GM12878 (cell line): Measurements from ENCODE around the gene FBXO17. TPM values are rescaled to one million over a fixed set of nuclear protein-coding genes. Genes with fewer than 3 reads are reported as not detected.

ENCODE experiments used
- ATAC-seq: fragments of 200-7000 bp; cut with Tn5 transposase; 3 replicates; pipeline ENCODE4 v1.9.1; 2020; ENCODE audit warnings: mild to moderate bottlenecking, moderate library complexity
- BruUV-seq: library from RNA; stranded (reverse); fragments of 400-500 nt; replicated peaks from 2 replicates; lab custom pipeline; 2021; lab: Mats Ljungman, UMichigan
- CTCF ChIA-PET: fragments of 300-600 bp; sonication (Branson Sonifier 250); formaldehyde crosslinking; extraction: SDS; loops from one replicate; lab custom pipeline; 2021; ENCODE audit warnings: inconsistent platforms; lab: Yijun Ruan, JAX
- POLR2A ChIA-PET: fragments of 350-600 bp; formaldehyde crosslinking; extraction: SDS; loops from one replicate; lab custom pipeline; 2021; ENCODE audit warnings: inconsistent platforms; lab: Charles Lee
- RAD21 ChIA-PET: fragments of 300-600 bp; sonication (Branson Sonifier 250); formaldehyde crosslinking; loops from one replicate; lab custom pipeline; 2023; ENCODE audit warnings: antibody characterized with exemption; ENCODE audit not compliant: unreplicated experiment; lab: Charles Lee
- SMC1A ChIA-PET: fragments of 300-600 bp; sonication (Branson Sonifier 250); formaldehyde crosslinking; loops from one replicate; lab custom pipeline; 2023; ENCODE audit not compliant: unreplicated experiment, uncharacterized antibody; lab: Charles Lee
- DNase-seq: peaks from one replicate; pipeline ENCODE4 v3.0.0-alpha.2; 2011; ENCODE audit warnings: low read depth, low spot score
- FAIRE-seq: peaks from 3 replicates; lab custom pipeline; 2011; peaks lifted over from hg19 to GRCh38; lab: Jason Lieb, UNC
- H2AFZ ChIP-seq: 2 replicates; pipeline ENCODE4 v1.6.0; 2011; ENCODE audit warnings: low read depth, low read length, control low read depth; ENCODE audit not compliant: control insufficient read depth
- H3K27ac ChIP-seq: 2 replicates; pipeline ENCODE4 v1.5.1; 2011; ENCODE audit warnings: control low read depth; ENCODE audit not compliant: control insufficient read depth, insufficient read depth
- H3K27me3 ChIP-seq, 2 experiments: replicated peaks in 1 of 2; 2 replicates each; pipeline versions ENCODE4 v1.6.0 to v1.6.1; 2011; ENCODE audit warnings: low read length in 1 of 2; ENCODE audit not compliant: control insufficient read depth in 2 of 2, insufficient read depth in 2 of 2
- H3K36me3 ChIP-seq, 2 experiments: 2 replicates each; pipeline ENCODE4 v1.5.1; 2011; ENCODE audit warnings: low read length in 1 of 2; ENCODE audit not compliant: control insufficient read depth in 2 of 2, insufficient read depth in 2 of 2
- H3K4me1 ChIP-seq: 2 replicates; pipeline ENCODE4 v1.6.1; 2011; ENCODE audit warnings: mild to moderate bottlenecking, low read length, moderate library complexity, mixed read lengths; ENCODE audit not compliant: control insufficient read depth, insufficient read depth
- H3K4me2 ChIP-seq: 2 replicates; pipeline ENCODE4 v1.6.0; 2011; ENCODE audit warnings: control low read depth; ENCODE audit not compliant: control insufficient read depth, insufficient read depth
- H3K4me3 ChIP-seq: fragments of 200-600 bp; sonication (generic); 2 replicates; pipeline ENCODE4 v1.5.1; 2016
- H3K79me2 ChIP-seq: 2 replicates; pipeline ENCODE4 v1.6.0; 2011; ENCODE audit warnings: low read length; ENCODE audit not compliant: control insufficient read depth, insufficient read depth
- H3K9ac ChIP-seq: 2 replicates; pipeline ENCODE4 v1.8.0; 2011; ENCODE audit warnings: low read length, control low read depth, mixed read lengths; ENCODE audit not compliant: control insufficient read depth, insufficient read depth
- H3K9me3 ChIP-seq: replicated peaks from 3 replicates; pipeline ENCODE4 v1.5.1; 2011; ENCODE audit warnings: mild to moderate bottlenecking, low read length; ENCODE audit not compliant: control insufficient read depth, insufficient read depth
- H4K20me1 ChIP-seq: 2 replicates; pipeline ENCODE4 v1.6.0; 2011; ENCODE audit not compliant: control insufficient read depth, insufficient read depth
- CBFB ChIP-seq: IDR thresholded peaks from 2 replicates; pipeline ENCODE4 v1.6.1; 2016; ENCODE audit warnings: antibody characterized with exemption, low read depth
- CEBPB ChIP-seq, 2 experiments: fragments of 150-350 bp in 1 of 2; IDR thresholded peaks; 2 replicates each; pipeline ENCODE4 v1.6.1; 2012 to 2014; ENCODE audit warnings: low read depth in 2 of 2, low read length in 2 of 2, borderline replicate concordance in 1 of 2, inconsistent platforms in 1 of 2
- EED ChIP-seq: sonication (generic); IDR thresholded peaks from 2 replicates; pipeline ENCODE4 v1.6.1; 2016; ENCODE audit warnings: antibody characterized with exemption, low read depth
- EGR1 ChIP-seq, 2 experiments: IDR thresholded peaks; 1 replicate in 1 of 2; 2 replicates in 1 of 2; pipeline ENCODE4 v1.6.1; 2011 to 2012; ENCODE audit warnings: low read depth in 2 of 2, low read length in 2 of 2, borderline replicate concordance in 1 of 2, mild to moderate bottlenecking in 1 of 2, moderate library complexity in 1 of 2
- HDAC2 ChIP-seq: fragments of 200-600 bp; sonication (generic); IDR thresholded peaks from 2 replicates; pipeline ENCODE4 v1.6.1; 2017
- IKZF2 ChIP-seq, 2 experiments: fragments of 450-650 bp; IDR thresholded peaks; 2 replicates each; pipeline ENCODE4 v1.6.1; 2017; ENCODE audit warnings: mild to moderate bottlenecking in 2 of 2, moderate library complexity in 2 of 2
- JUNB ChIP-seq: IDR thresholded peaks from 2 replicates; pipeline ENCODE4 v1.6.1; 2016; ENCODE audit warnings: antibody characterized with exemption, mild to moderate bottlenecking
- MYC ChIP-seq: IDR thresholded peaks from 2 replicates; pipeline ENCODE4 v1.6.1; 2011; ENCODE audit warnings: mild to moderate bottlenecking, low read length, moderate library complexity, inconsistent platforms; ENCODE audit not compliant: insufficient read depth, insufficient replicate concordance, insufficient read length, severe bottlenecking
- NBN ChIP-seq: fragments of 450-650 bp; IDR thresholded peaks from 2 replicates; pipeline ENCODE4 v1.6.1; 2016
- NR2F1 ChIP-seq: fragments of 450-650 bp; conservative IDR thresholded peaks from 2 replicates; pipeline ENCODE4 v1.6.1; 2017; ENCODE audit warnings: mild to moderate bottlenecking
- SMC3 ChIP-seq: IDR thresholded peaks from 2 replicates; pipeline ENCODE4 v1.6.1; 2011; ENCODE audit warnings: low read length, improper control_type of control experiment, borderline replicate concordance
- TAF1 ChIP-seq: IDR thresholded peaks from 2 replicates; pipeline ENCODE4 v1.6.1; 2011; ENCODE audit warnings: mild to moderate bottlenecking, low read depth, low read length, borderline replicate concordance
- TCF12 ChIP-seq: IDR thresholded peaks from 2 replicates; pipeline ENCODE4 v1.6.1; 2011; ENCODE audit warnings: low read depth, mild to moderate bottlenecking, low read length
- ZNF384 ChIP-seq: IDR thresholded peaks from 2 replicates; pipeline ENCODE4 v1.6.1; 2012; ENCODE audit warnings: low read depth, mild to moderate bottlenecking, low read length, improper control_type of control experiment, borderline replicate concordance
- WGBS: methylation state at CpG from one replicate; pipeline ENCODE4 v1.1.6; 2016; ENCODE audit warnings: low lambda C conversion rate; ENCODE audit not compliant: insufficient replicate concordance, insufficient coverage; ENCODE audit errors: missing lambda C conversion rate; 5-methylcytosine and 5-hydroxymethylcytosine counted together
- in situ Hi-C: fragments of 300-500 bp; cut with MboI; formaldehyde crosslinking; loops from 9 replicates; pipeline ENCODE4 v1.14.3; 2018; ENCODE audit warnings: mixed read lengths
- intact Hi-C: fragments of 100-400 bp; cut with micrococcal nuclease; formaldehyde crosslinking; loops from one replicate; pipeline ENCODE4 v1.14.2; 2022; ENCODE audit not compliant: unreplicated experiment
- polyA plus RNA-seq, 11 experiments: library from polyadenylated mRNA; depleted of rRNA in 4 of 11; unstranded in 6 of 11; stranded (reverse) in 5 of 11; fragments of >200 nt; fragmentation: Nextera tagmentation in 4 of 11; fragmentation: Illumina TruSeq in 1 of 11; extraction: Ambion mirVana in 4 of 11; extraction: Trizol in 1 of 11; gene quantifications; 1 replicate in 1 of 11; 2 replicates in 10 of 11; pipeline versions ENCODE4 v1.2.1 to v1.2.3, GENCODE V29; 2011 to 2016; ENCODE audit warnings: inconsistent platforms in 2 of 11, missing spikeins in 2 of 11, low read depth in 1 of 11
- total RNA-seq, 4 experiments: library from RNA; depleted of rRNA in 3 of 4; stranded (reverse); fragments of >200 nt in 3 of 4; fragmentation: Illumina TruSeq in 1 of 4; extraction: Trizol in 1 of 4; gene quantifications; 2 replicates each; pipeline versions ENCODE4 v1.2.1 to v1.2.3, GENCODE V29; 2013 to 2021
- TF ChIP-seq, protein P1 (sequence below): fragments of 450-650 bp; IDR thresholded peaks from 2 replicates; pipeline ENCODE4 v1.6.1; 2017; ENCODE audit warnings: low read depth, mild to moderate bottlenecking, moderate library complexity
- TF ChIP-seq, protein P2 (sequence below): IDR thresholded peaks from 2 replicates; pipeline ENCODE4 v1.6.1; 2012; ENCODE audit warnings: low read depth, low read length, improper control_type of control experiment
- TF ChIP-seq, protein P3 (sequence below): fragments of 450-650 bp; IDR thresholded peaks from 2 replicates; pipeline ENCODE4 v1.6.1; 2016; ENCODE audit warnings: mild to moderate bottlenecking

FBXO17 gene
- total and polyA plus RNA-seq, 10 of the 15 experiments (the other 5 are each of a cell fraction or from before 2014, with no cell fraction given), result 2.2 to 11.1 (median 5.3) TPM

DNA sequence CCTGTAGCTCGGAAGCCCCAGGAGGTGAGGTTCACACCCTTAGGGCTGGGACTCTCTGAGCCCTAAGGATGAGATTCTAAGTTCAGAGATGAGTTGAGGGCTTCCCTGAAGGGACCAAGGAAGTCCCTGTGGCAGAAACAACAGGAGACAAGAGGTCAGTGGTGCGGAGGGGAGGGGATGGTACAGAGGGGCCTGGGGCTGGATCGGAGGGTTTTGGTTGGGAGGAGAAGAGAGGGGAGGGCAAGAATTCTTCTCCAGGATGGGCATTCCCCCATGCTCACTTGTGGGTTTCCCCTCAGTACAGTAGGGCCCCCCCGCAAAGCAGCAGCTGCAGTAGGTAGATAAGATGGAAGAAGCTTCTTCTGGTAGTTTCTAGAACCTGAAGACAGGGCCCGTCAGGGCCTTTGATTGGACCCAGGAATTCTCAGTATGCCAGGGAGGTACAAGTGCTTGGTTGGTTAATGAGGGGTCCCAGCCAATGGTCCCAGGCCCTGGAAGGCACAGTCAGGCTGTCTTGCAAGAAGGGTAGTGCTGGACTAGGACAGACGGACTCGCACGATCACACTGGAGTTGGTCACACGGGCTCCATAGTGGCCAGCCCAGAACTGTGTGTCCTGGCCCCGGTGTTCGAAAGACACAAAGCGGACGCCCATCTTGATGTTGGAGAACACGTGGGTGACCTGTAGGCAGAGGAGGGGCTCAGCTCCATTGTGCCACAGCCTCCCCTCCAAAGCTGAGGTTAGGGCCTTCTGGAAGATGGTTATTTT is 49.5 kb upstream of the FBXO17 start:
- Histone ChIP-seq H3K4me1 (peaks cover 25% of the 10 kb centered on the region), H3K9me3 (no peaks in the 10 kb centered on the region; the same call in 1 of the 3 replicates), H3K36me3 (no peaks in the 10 kb centered on the region), H3K4me2 (no peak overlapping the region; the same call in 1 of the 2 replicates), H2AFZ (no peak overlapping the region), H3K27ac (no peak overlapping the region), H3K9ac (no peak overlapping the region; the same call in 1 of the 2 replicates), H3K79me2 (no peaks in the 10 kb centered on the region), H3K4me3 (no peak overlapping the region), H4K20me1 (no peaks in the 10 kb centered on the region), H3K27me3 (no peaks in the 10 kb centered on the region)
- DNase-seq (no peak), FAIRE-seq (no peak), ATAC-seq (peak; percentile 54)
- intact Hi-C loops (loop anchor here (5.0 kb wide), 1 partner anchor 48 kb away; the partner anchor contains the start of gene FBXO17), in situ Hi-C loops (no loop called here)
- WGBS, result 75% methylated on average over 14 of the region's 14 CpGs
- BruUV-seq, result no TSS peak
- ChIA-PET RAD21 (interaction anchor here (1.0 to 1.1 kb wide), 2 partner anchors 46 to 63 kb away, joined by 4 to 6 read pairs; no protein-coding TSS in a partner anchor), SMC1A (interaction anchor here (1.0 to 1.6 kb wide), 4 partner anchors 9 to 59 kb away, joined by 3 to 5 read pairs (median 4); no protein-coding TSS in a partner anchor), CTCF (interaction anchor here (0.6 to 1.0 kb wide), 4 partner anchors 16 to 436 kb away, joined by 3 to 4 read pairs (median 3); partner anchors contain the start of gene FBXO17), POLR2A (interaction anchor here (0.6 to 1.1 kb wide), 4 partner anchors 8 to 67 kb away, joined by 3 to 4 read pairs (median 3); no protein-coding TSS in a partner anchor)
- TF ChIP-seq TCF12, result 0 out of 2 replicates have a peak, but pooled peaks have one; percentile 4
- TF ChIP-seq JUNB, result peak; percentile 46
- TF ChIP-seq, protein P1, sequence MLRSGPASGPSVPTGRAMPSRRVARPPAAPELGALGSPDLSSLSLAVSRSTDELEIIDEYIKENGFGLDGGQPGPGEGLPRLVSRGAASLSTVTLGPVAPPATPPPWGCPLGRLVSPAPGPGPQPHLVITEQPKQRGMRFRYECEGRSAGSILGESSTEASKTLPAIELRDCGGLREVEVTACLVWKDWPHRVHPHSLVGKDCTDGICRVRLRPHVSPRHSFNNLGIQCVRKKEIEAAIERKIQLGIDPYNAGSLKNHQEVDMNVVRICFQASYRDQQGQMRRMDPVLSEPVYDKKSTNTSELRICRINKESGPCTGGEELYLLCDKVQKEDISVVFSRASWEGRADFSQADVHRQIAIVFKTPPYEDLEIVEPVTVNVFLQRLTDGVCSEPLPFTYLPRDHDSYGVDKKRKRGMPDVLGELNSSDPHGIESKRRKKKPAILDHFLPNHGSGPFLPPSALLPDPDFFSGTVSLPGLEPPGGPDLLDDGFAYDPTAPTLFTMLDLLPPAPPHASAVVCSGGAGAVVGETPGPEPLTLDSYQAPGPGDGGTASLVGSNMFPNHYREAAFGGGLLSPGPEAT, result peak; percentile 35; the same call in 1 of the 2 replicates
- TF ChIP-seq TAF1, result no peak
- TF ChIP-seq IKZF2 (IDR thresholded peaks at IDR 0.05), result peak; percentile 49 to 56; a peak in 2 of 4 replicates
- no peak for TF ChIP-seq SMC3
- TF ChIP-seq CEBPB (IDR thresholded peaks at IDR 0.05; ENCODE audit: borderline replicate concordance in 1 of 2, low read depth in 2 of 2, low read length in 2 of 2), result no peak
- TF ChIP-seq NBN, result 0 out of 2 replicates have a peak, but pooled peaks have one; percentile 30
- TF ChIP-seq EED, result peak; percentile 73
- TF ChIP-seq MYC, result no peak
- TF ChIP-seq NR2F1, result 0 out of 2 replicates have a peak, but pooled peaks have one; percentile 37
- TF ChIP-seq, protein P2, sequence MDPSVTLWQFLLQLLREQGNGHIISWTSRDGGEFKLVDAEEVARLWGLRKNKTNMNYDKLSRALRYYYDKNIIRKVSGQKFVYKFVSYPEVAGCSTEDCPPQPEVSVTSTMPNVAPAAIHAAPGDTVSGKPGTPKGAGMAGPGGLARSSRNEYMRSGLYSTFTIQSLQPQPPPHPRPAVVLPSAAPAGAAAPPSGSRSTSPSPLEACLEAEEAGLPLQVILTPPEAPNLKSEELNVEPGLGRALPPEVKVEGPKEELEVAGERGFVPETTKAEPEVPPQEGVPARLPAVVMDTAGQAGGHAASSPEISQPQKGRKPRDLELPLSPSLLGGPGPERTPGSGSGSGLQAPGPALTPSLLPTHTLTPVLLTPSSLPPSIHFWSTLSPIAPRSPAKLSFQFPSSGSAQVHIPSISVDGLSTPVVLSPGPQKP, result no peak
- TF ChIP-seq, protein P3, sequence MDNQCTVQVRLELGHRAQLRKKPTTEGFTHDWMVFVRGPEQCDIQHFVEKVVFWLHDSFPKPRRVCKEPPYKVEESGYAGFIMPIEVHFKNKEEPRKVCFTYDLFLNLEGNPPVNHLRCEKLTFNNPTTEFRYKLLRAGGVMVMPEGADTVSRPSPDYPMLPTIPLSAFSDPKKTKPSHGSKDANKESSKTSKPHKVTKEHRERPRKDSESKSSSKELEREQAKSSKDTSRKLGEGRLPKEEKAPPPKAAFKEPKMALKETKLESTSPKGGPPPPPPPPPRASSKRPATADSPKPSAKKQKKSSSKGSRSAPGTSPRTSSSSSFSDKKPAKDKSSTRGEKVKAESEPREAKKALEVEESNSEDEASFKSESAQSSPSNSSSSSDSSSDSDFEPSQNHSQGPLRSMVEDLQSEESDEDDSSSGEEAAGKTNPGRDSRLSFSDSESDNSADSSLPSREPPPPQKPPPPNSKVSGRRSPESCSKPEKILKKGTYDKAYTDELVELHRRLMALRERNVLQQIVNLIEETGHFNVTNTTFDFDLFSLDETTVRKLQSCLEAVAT, result peak; percentile 72
- no peak for TF ChIP-seq HDAC2
- no peak for TF ChIP-seq ZNF384
- no peak for TF ChIP-seq CBFB
- no peak for TF ChIP-seq EGR1 (IDR thresholded peaks at IDR 0.05; ENCODE audit: borderline replicate concordance in 1 of 2, low read depth in 2 of 2, low read length in 2 of 2)
